ACHN (cell line): Measurements from ENCODE around the gene TMEM132C.
A peak's percentile ranks its signal among the peaks of the same experiment; 100 is the strongest.
"Not testable (repeated sequence)": the region's sequence is repeated elsewhere in the genome, so short reads cannot be mapped to it uniquely, and the experiment has no call there.

Source experiments
- DNase-seq: peaks from one replicate; pipeline ENCODE4 v3.0.0-alpha.2; 2015
- in situ Hi-C: cut with HindIII; loops from 2 replicates; pipeline ENCODE4 v1.10.0; 2017; ENCODE audit warnings: low sequenced_read_pairs, low pct_ligation_motif_present, low pct_unique_long_range_greater_than_20kb

TMEM132C gene

GRCh38 chr12:128570191-128571065 lies 303.5 kb downstream of the TMEM132C start:
- in situ Hi-C loops: no loop called here
- no peak for DNase-seq

GRCh38 chr12:128571906-128572810 lies 305.2 kb downstream of the TMEM132C start:
- in situ Hi-C loops: no loop called here
- DNase-seq: no peak

GRCh38 chr12:128573907-128574306 lies 306.9 kb downstream of the TMEM132C start:
- in situ Hi-C loops: no loop called here
- DNase-seq: no peak

GRCh38 chr12:128578045-128578444 lies 311.1 kb downstream of the TMEM132C start:
- in situ Hi-C loops: no loop called here
- no peak for DNase-seq

GRCh38 chr12:128581321-128581761 lies 314.4 kb downstream of the TMEM132C start:
- no peak for DNase-seq
- in situ Hi-C loops: no loop called here

- in situ Hi-C loops: no loop called here
- no peak for DNase-seq
Measured at GRCh38 chr12:128583453-128583852, 316.5 kb downstream of the TMEM132C start.

GRCh38 chr12:128586451-128587029 lies 319.6 kb downstream of the TMEM132C start:
- DNase-seq: no peak

GRCh38 chr12:128587918-128588317 lies 320.9 kb downstream of the TMEM132C start:
- DNase-seq: no peak
- in situ Hi-C loops: no loop called here

More at GRCh38 chr12:128586451-128587029, 319.6 kb downstream of the TMEM132C start:
- in situ Hi-C loops: no loop called here

- in situ Hi-C loops: no loop called here
- no peak for DNase-seq
Measured at GRCh38 chr12:128592220-128592744, 325.3 kb downstream of the TMEM132C start.

- in situ Hi-C loops: no loop called here
- no peak for DNase-seq
Measured at GRCh38 chr12:128594521-128594920, 327.6 kb downstream of the TMEM132C start.

- no peak for DNase-seq
- in situ Hi-C loops: no loop called here
Measured at GRCh38 chr12:128595609-128596008, 328.6 kb downstream of the TMEM132C start.

GRCh38 chr12:128600886-128601285 lies 333.9 kb downstream of the TMEM132C start:
- DNase-seq: no peak
- in situ Hi-C loops: no loop called here

GRCh38 chr12:128603573-128604115 lies 336.7 kb downstream of the TMEM132C start:
- in situ Hi-C loops: no loop called here
- DNase-seq: peak; percentile 12

- DNase-seq, in situ Hi-C loops: not testable (repeated sequence)
Measured at GRCh38 chr12:128604219-128604618, 337.2 kb downstream of the TMEM132C start.

- in situ Hi-C loops: no loop called here
- no peak for DNase-seq
Measured at GRCh38 chr12:128606051-128606450, 339.1 kb downstream of the TMEM132C start.

GRCh38 chr12:128606538-128606937 lies 339.6 kb downstream of the TMEM132C start:
- DNase-seq: no peak
- in situ Hi-C loops: no loop called here

- in situ Hi-C loops: no loop called here
- no peak for DNase-seq
Measured at GRCh38 chr12:128606970-128607369, 340.0 kb downstream of the TMEM132C start.

GRCh38 chr12:128607641-128608040 lies 340.7 kb downstream of the TMEM132C start:
- in situ Hi-C loops: no loop called here

More at GRCh38 chr12:128607641-128608040, 340.7 kb downstream of the TMEM132C start:
- peak; percentile 44 for DNase-seq
